H1 (cell line): ENCODE measurements around the gene RAPGEF6. TPM values are rescaled to one million over a fixed set of nuclear protein-coding genes. Genes with fewer than 3 reads are reported as not detected.

Experiments used
- CTCF ChIA-PET: fragments of 300-600 bp; sonication (Branson Sonifier 250); formaldehyde crosslinking; loops from one replicate; lab custom pipeline; 2021; ENCODE audit not compliant: partially characterized antibody; lab: Charles Lee
- POLR2A ChIA-PET: fragments of 300-600 bp; sonication (Branson Sonifier 250); formaldehyde crosslinking; loops from one replicate; lab custom pipeline; 2021; ENCODE audit warnings: inconsistent platforms; ENCODE audit not compliant: partially characterized antibody; lab: Charles Lee
- DNase-seq, 2 experiments: peaks; one replicate each; pipeline versions ENCODE4 v3.0.0 to v3.0.0-alpha.2; 2010 to 2022; ENCODE audit warnings: low spot score in 2 of 2, low read depth in 1 of 2, mixed read lengths in 1 of 2
- FAIRE-seq: peaks from 2 replicates; lab custom pipeline; 2011; peaks lifted over from hg19 to GRCh38; lab: Jason Lieb, UNC
- H2AFZ ChIP-seq: 2 replicates; pipeline ENCODE4 v1.8.1; 2012; ENCODE audit warnings: low read length, inconsistent platforms
- H2AK5ac ChIP-seq: 2 replicates; pipeline ENCODE4 v1.6.1; 2013; ENCODE audit warnings: low read depth, low read length
- H2BK120ac ChIP-seq: replicated peaks from 2 replicates; pipeline ENCODE3; 2013; ENCODE audit warnings: low read depth, low read length, inconsistent platforms
- H2BK12ac ChIP-seq: 2 replicates; pipeline ENCODE4 v1.6.1; 2013; ENCODE audit warnings: low read depth, low read length
- H2BK15ac ChIP-seq: 2 replicates; pipeline ENCODE4 v1.6.1; 2013; ENCODE audit warnings: low read length
- H2BK20ac ChIP-seq: 2 replicates; pipeline ENCODE4 v1.6.1; 2013; ENCODE audit warnings: low read length
- H2BK5ac ChIP-seq: 2 replicates; pipeline ENCODE4 v1.6.1; 2013; ENCODE audit warnings: low read depth, low read length
- H3K14ac ChIP-seq: 2 replicates; pipeline ENCODE4 v1.6.1; 2013; ENCODE audit warnings: inconsistent platforms; ENCODE audit not compliant: insufficient read length
- H3K18ac ChIP-seq: 2 replicates; pipeline ENCODE4 v1.6.1; 2013; ENCODE audit warnings: low read length; ENCODE audit errors: extremely low read depth
- H3K23ac ChIP-seq: 2 replicates; pipeline ENCODE4 v1.6.1; 2013; ENCODE audit warnings: inconsistent platforms; ENCODE audit not compliant: insufficient read length
- H3K23me2 ChIP-seq: 2 replicates; pipeline ENCODE4 v1.6.1; 2013; ENCODE audit warnings: low read depth, low read length
- H3K27ac ChIP-seq: 2 replicates; pipeline ENCODE4 v1.6.1; 2011; ENCODE audit warnings: low read depth, low read length, inconsistent platforms
- H3K27me3 ChIP-seq, 4 experiments: replicated peaks in 1 of 4; 1 replicate in 1 of 4; 2 replicates in 3 of 4; pipeline versions ENCODE4 v1.6.1 to v1.8.1; 2011 to 2013; ENCODE audit warnings: low read length in 3 of 4, mild to moderate bottlenecking in 3 of 4, inconsistent platforms in 2 of 4, mixed read lengths in 2 of 4, moderate library complexity in 1 of 4; ENCODE audit not compliant: control insufficient read depth in 3 of 4, insufficient read depth in 3 of 4; ENCODE audit errors: extremely low read depth in 1 of 4
- H3K36me3 ChIP-seq, 4 experiments: 2 replicates each; pipeline versions ENCODE4 v1.6.1 to v1.8.1; 2011 to 2013; ENCODE audit warnings: mild to moderate bottlenecking in 4 of 4, low read length in 3 of 4, moderate library complexity in 2 of 4, control low read depth in 1 of 4, inconsistent platforms in 1 of 4; ENCODE audit not compliant: insufficient read depth in 4 of 4, control insufficient read depth in 2 of 4
- H3K4ac ChIP-seq: replicated peaks from 2 replicates; pipeline ENCODE3; 2013; ENCODE audit warnings: low read length, low read depth, mixed read lengths, inconsistent platforms; ENCODE audit not compliant: insufficient read length
- H3K4me1 ChIP-seq, 4 experiments: replicated peaks in 1 of 4; 1 replicate in 1 of 4; 2 replicates in 3 of 4; pipeline versions ENCODE4 v1.6.1 to v1.8.1; 2011 to 2013; ENCODE audit warnings: low read length in 3 of 4, inconsistent platforms in 2 of 4, mixed read lengths in 1 of 4; ENCODE audit not compliant: insufficient read depth in 4 of 4, control insufficient read depth in 3 of 4
- H3K4me2 ChIP-seq, 2 experiments: 2 replicates each; pipeline versions ENCODE4 v1.6.1 to v1.8.1; 2011 to 2013; ENCODE audit warnings: low read depth in 2 of 2, low read length in 2 of 2, control low read depth in 1 of 2, inconsistent platforms in 1 of 2, mild to moderate bottlenecking in 1 of 2; ENCODE audit not compliant: insufficient read depth in 1 of 2
- H3K4me3 ChIP-seq, 4 experiments: fragments of 200-600, 300-600 bp in 1 of 4; sonication (generic), shearing (Covaris generic), sonication (Bioruptor Twin) in 1 of 4; 2 replicates each; pipeline versions ENCODE4 v1.5.1 to v1.8.1; 2011 to 2016; ENCODE audit warnings: low read length in 4 of 4, low read depth in 3 of 4, control low read depth in 2 of 4, inconsistent platforms in 2 of 4, mild to moderate bottlenecking in 2 of 4, mixed read lengths in 1 of 4, moderate library complexity in 1 of 4; ENCODE audit not compliant: insufficient read depth in 2 of 4; ENCODE audit errors: extremely low read depth in 1 of 4
- H3K56ac ChIP-seq: replicated peaks from 2 replicates; pipeline ENCODE3; 2013; ENCODE audit warnings: low read depth, mild to moderate bottlenecking, mixed read lengths, low read length, inconsistent platforms; ENCODE audit not compliant: insufficient read length
- H3K79me1 ChIP-seq: 2 replicates; pipeline ENCODE4 v1.6.1; 2013; ENCODE audit warnings: low read depth, low read length, control low read depth
- H3K79me2 ChIP-seq, 2 experiments: 2 replicates each; pipeline versions ENCODE4 v1.6.1 to v1.8.1; 2012 to 2013; ENCODE audit warnings: low read length in 2 of 2, mild to moderate bottlenecking in 2 of 2, inconsistent platforms in 1 of 2; ENCODE audit not compliant: insufficient read depth in 2 of 2, control insufficient read depth in 1 of 2
- H3K9ac ChIP-seq, 4 experiments: replicated peaks in 1 of 4; 1 replicate in 1 of 4; 2 replicates in 3 of 4; pipeline versions ENCODE4 v1.6.1 to v1.8.1; 2011 to 2013; ENCODE audit warnings: low read depth in 3 of 4, low read length in 3 of 4, control low read depth in 2 of 4, mild to moderate bottlenecking in 2 of 4, moderate library complexity in 2 of 4, inconsistent platforms in 1 of 4; ENCODE audit errors: extremely low read depth in 1 of 4
- H3K9me3 ChIP-seq, 2 experiments: 2 replicates each; pipeline versions ENCODE4 v1.6.1 to v1.8.1; 2012 to 2013; ENCODE audit warnings: mild to moderate bottlenecking in 2 of 2, moderate library complexity in 2 of 2, control low read depth in 1 of 2, inconsistent platforms in 1 of 2, low read depth in 1 of 2, low read length in 1 of 2, mixed read lengths in 1 of 2; ENCODE audit not compliant: insufficient read depth in 2 of 2
- H4K20me1 ChIP-seq, 2 experiments: replicated peaks in 1 of 2; 2 replicates each; pipeline versions ENCODE3 to v1.8.1; 2011 to 2013; ENCODE audit warnings: inconsistent platforms in 2 of 2, low read length in 2 of 2, mild to moderate bottlenecking in 1 of 2; ENCODE audit not compliant: insufficient read depth in 2 of 2, control insufficient read depth in 1 of 2
- H4K5ac ChIP-seq: 2 replicates; pipeline ENCODE4 v1.6.1; 2013; ENCODE audit warnings: low read length, low read depth, mixed read lengths, inconsistent platforms; ENCODE audit not compliant: insufficient read length
- H4K8ac ChIP-seq: 2 replicates; pipeline ENCODE4 v1.8.0; 2013; ENCODE audit warnings: mild to moderate bottlenecking, moderate library complexity, low read length, inconsistent platforms; ENCODE audit not compliant: insufficient read depth; ENCODE audit errors: extremely low read depth
- H4K91ac ChIP-seq: replicated peaks from 2 replicates; pipeline ENCODE3; 2013; ENCODE audit warnings: low read length, mixed read lengths, inconsistent platforms; ENCODE audit not compliant: insufficient read length
- CHD1 ChIP-seq: IDR thresholded peaks from 2 replicates; pipeline ENCODE4 v1.6.1; 2012; ENCODE audit warnings: low read depth, low read length, improper control_type of control experiment
- CREB1 ChIP-seq: IDR thresholded peaks from 2 replicates; pipeline ENCODE4 v1.6.1; 2012; ENCODE audit warnings: inconsistent platforms
- CTBP2 ChIP-seq: IDR thresholded peaks from 2 replicates; pipeline ENCODE4 v1.7.0; 2011; ENCODE audit warnings: borderline replicate concordance, mild to moderate bottlenecking, moderate library complexity, mixed read lengths, low read length; ENCODE audit not compliant: insufficient read depth, insufficient read length
- CTCF ChIP-seq, 3 experiments: IDR thresholded peaks; 1 replicate in 2 of 3; 2 replicates in 1 of 3; pipeline versions ENCODE4 v1.5.1 to v1.6.1; 2011; ENCODE audit warnings: low read length in 3 of 3, mild to moderate bottlenecking in 3 of 3, inconsistent platforms in 2 of 3, low read depth in 1 of 3, moderate library complexity in 1 of 3; ENCODE audit not compliant: insufficient read depth in 1 of 3; ENCODE audit errors: control extremely low read depth in 1 of 3
- EZH2 ChIP-seq: fragments of 200-600 bp; sonication (generic); IDR thresholded peaks from 2 replicates; pipeline ENCODE4 v1.7.1; 2012; ENCODE audit warnings: low read depth, mild to moderate bottlenecking, moderate library complexity, low read length, inconsistent platforms; ENCODE audit not compliant: severe bottlenecking
- KDM1A ChIP-seq: fragments of 200-600, 300-600 bp; sonication (generic); IDR thresholded peaks from 2 replicates; pipeline ENCODE4 v1.7.1; 2016; ENCODE audit warnings: mild to moderate bottlenecking, low read length, borderline replicate concordance
- SP1 ChIP-seq: IDR thresholded peaks from 2 replicates; pipeline ENCODE4 v1.6.1; 2011; ENCODE audit warnings: low read depth, low read length
- SP2 ChIP-seq: IDR thresholded peaks from 2 replicates; pipeline ENCODE4 v1.6.1; 2012; ENCODE audit warnings: mild to moderate bottlenecking, low read length, inconsistent platforms
- TCF12 ChIP-seq: IDR thresholded peaks from 2 replicates; pipeline ENCODE4 v1.6.1; 2011; ENCODE audit warnings: low read depth, mild to moderate bottlenecking, low read length
- WGBS, 2 experiments: shearing (Covaris generic) in 1 of 2; methylation state at CpG; one replicate each; pipeline versions ENCODE4 v1.1.6 to v1.1.7; 2013 to 2015; ENCODE audit warnings: low lambda C conversion rate in 2 of 2, mixed read lengths in 2 of 2, inconsistent platforms in 1 of 2, low coverage in 1 of 2, missing lambda C conversion rate in 1 of 2; ENCODE audit not compliant: insufficient replicate concordance in 2 of 2, insufficient coverage in 1 of 2, insufficient read length in 1 of 2; ENCODE audit errors: extremely low coverage in 1 of 2, missing lambda C conversion rate in 1 of 2; 5-methylcytosine and 5-hydroxymethylcytosine counted together
- polyA plus RNA-seq, 7 experiments: library from polyadenylated mRNA; depleted of rRNA in 3 of 7; stranded (reverse) in 5 of 7; unstranded in 2 of 7; fragments of >200 nt in 5 of 7; fragments of 200-250 nt in 2 of 7; gene quantifications; 1 replicate in 5 of 7; 2 replicates in 1 of 7; 4 replicates in 1 of 7; pipeline versions ENCODE4 v1.2.1 to v1.2.3, GENCODE V29; 2011 to 2013; ENCODE audit warnings: missing spikeins in 2 of 7, mixed read lengths in 2 of 7
- total RNA-seq: library from RNA; stranded (reverse); fragmentation: NEBNext Ultra II Directional; extraction: Animal tissue kit (Norgen Biotek cat#: 25700); gene quantifications from 2 replicates; pipeline ENCODE4 v1.2.1, GENCODE V29; 2021

Gene RAPGEF6
- total and polyA plus RNA-seq, 2 of the 8 experiments (the other 6 are each of a cell fraction or from before 2014, with no cell fraction given) = 4.8 to 20.0 TPM

- no peak overlapping the region for H3K4me3 ChIP-seq
- ChIA-PET CTCF (interaction anchor here (1.1 kb wide), 1 partner anchor 70 kb away, joined by 4 read pairs; no protein-coding TSS in a partner anchor), POLR2A (no interaction called here)
- H3K4ac ChIP-seq = no peak overlapping the region
- peaks cover 20 to 27% of the 10 kb centered on the region in 2 experiments for H3K9me3 ChIP-seq
- no peak overlapping the region for H2BK15ac ChIP-seq
- H3K14ac ChIP-seq = no peak overlapping the region
- no peaks in the 10 kb centered on the region for H3K27me3 ChIP-seq
- no peak overlapping the region for H3K27ac ChIP-seq
- H2BK12ac ChIP-seq = no peak overlapping the region
- no peaks in the 10 kb centered on the region for H3K23me2 ChIP-seq
- H4K5ac ChIP-seq = no peak overlapping the region
- no peaks in the 10 kb centered on the region for H3K79me1 ChIP-seq
- no peak overlapping the region for H3K56ac ChIP-seq
- no peak overlapping the region for H2BK120ac ChIP-seq
- no peaks in the 10 kb centered on the region for H3K4me1 ChIP-seq
- no peak overlapping the region for H3K23ac ChIP-seq
- H2BK5ac ChIP-seq = no peak overlapping the region
- H4K91ac ChIP-seq = no peak overlapping the region
- DNase-seq = no peak
- no peak overlapping the region for H4K8ac ChIP-seq
- no peak overlapping the region for H3K18ac ChIP-seq
- no peak overlapping the region for H3K4me2 ChIP-seq
- no peak overlapping the region for H3K9ac ChIP-seq
- 97% methylated on average over 13 of the region's 13 CpGs; no CpG with 5 or more reads in 1 of the 2 experiments for WGBS, 2 experiments
- H2BK20ac ChIP-seq = no peak overlapping the region
- H4K20me1 ChIP-seq = no peaks in the 10 kb centered on the region
- TF ChIP-seq EZH2 (no peak), CHD1 (no peak), TCF12 (no peak), CREB1 (no peak), KDM1A (no peak), SP1 (no peak), CTBP2 (no peak), SP2 (no peak), CTCF (IDR thresholded peaks at IDR 0.05; ENCODE audit: control extremely low read depth in 1 of 3, insufficient read depth in 1 of 3, low read depth in 1 of 3, low read length in 3 of 3) (no peak)
- TF ChIP-seq, all 59 proteins: peak for 0
- Histone ChIP-seq H2AK5ac (no peak overlapping the region), H3K79me2 (no peaks in the 10 kb centered on the region), H2AFZ (no peak overlapping the region), H3K36me3 (peaks cover 0 to 33% (median 14%) of the 10 kb centered on the region in 4 experiments; a peak in 4 of 8 replicates)
- FAIRE-seq = no peak
These were observed 24.3 kb upstream of the RAPGEF6 start for GRCh38 chr5:131659290-131659689.
